Bronchial smooth muscle cell (primary cell): Measurements from ENCODE around the gene GATA5. TPM values are rescaled to one million over a fixed set of nuclear protein-coding genes. Genes with fewer than 3 reads are reported as not detected.

ENCODE experiments used
- total RNA-seq: library from RNA; depleted of rRNA; stranded (reverse); fragments of >200 nt; gene quantifications from 2 replicates; pipeline ENCODE4 v1.2.1, GENCODE V29; 2014

Gene GATA5
- not detected in 2 replicates for total RNA-seq

GRCh38 chr20:62475772-62476055 lies at the start of gene GATA5:
Gene GATA5, minus strand, starts transcription at chr20:62475995. Its CDS starts 474 bp downstream, at chr20:62475521.

DNA sequence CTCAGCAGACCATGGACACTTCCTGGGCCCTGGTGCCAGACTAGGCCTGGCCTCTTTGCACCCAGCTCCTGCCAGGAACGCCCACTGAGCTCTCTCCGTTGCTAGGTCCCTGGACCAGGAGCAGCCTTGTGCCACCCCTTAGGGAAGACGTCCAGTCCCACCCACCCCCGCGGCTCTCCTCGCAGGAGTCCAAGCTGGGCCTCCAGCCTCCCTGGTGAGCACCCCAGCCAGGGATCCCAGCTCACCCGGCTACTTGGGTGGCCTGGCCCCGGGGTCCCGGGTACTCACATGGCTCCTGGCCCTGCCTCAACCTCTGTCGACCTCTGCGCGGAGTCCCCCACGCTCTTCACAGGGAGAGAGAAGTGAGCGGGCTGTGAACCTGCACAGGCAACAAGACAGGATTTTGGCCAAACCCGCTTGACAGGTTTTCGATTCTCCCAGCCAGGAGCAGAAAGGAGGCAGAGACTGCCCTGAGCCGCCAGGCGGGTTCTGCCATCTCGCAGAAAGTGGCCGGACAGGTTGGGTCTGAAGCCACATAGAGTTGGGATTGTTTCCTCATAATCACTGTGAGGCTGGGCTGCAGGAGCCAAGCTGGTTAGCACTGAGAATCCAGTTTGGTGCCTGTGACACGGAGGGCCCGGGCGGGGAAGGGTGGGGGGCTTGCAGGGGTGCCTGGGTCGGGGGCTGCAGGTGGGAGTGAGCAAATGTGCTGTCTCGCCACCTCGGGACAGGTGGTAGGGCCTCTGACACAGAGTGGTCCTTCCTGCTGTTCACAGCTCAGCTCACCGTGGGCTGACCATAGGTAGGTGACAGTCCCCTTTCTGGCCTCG lies 48.4 kb downstream of the GATA5 start, which contains the start of gene RBBP8NL:
RBBP8NL (minus strand) TSS at position 368 of the 830 bp plus-strand sequence. CDS start 7,892 bp downstream, outside the sequence.

Other genes with a start within 250 kb of the GATA5 start
- gene OSBPL2, start 237.5 kb downstream of the GATA5 start, total RNA-seq: 24.3 and 26.3 TPM in 2 replicates
- gene ADRM1, start 173.0 kb downstream of the GATA5 start, total RNA-seq: 63.5 and 66.2 TPM in 2 replicates
- gene LAMA5, start 108.7 kb downstream of the GATA5 start, total RNA-seq: 6.4 and 12.5 TPM in 2 replicates
- 1,716 and 2,994 TPM in 2 replicates for gene RPS21, start 88.9 kb downstream of the GATA5 start, total RNA-seq
- gene CABLES2, start 68.7 kb downstream of the GATA5 start, total RNA-seq: 0.47 and 0.60 TPM in 2 replicates
- gene RBBP8NL, start 48.5 kb downstream of the GATA5 start, total RNA-seq: not detected in 2 replicates
- 0.09 and 0.32 TPM in 2 replicates for gene SLCO4A1, start 166.5 kb upstream of the GATA5 start, total RNA-seq
- under 0.01 and 0.32 TPM in 2 replicates for gene NTSR1, start 232.8 kb upstream of the GATA5 start, total RNA-seq